Measurements from ENCODE around the gene HECA.
A peak's percentile ranks its signal among the peaks of the same experiment; 100 is the strongest.
"Not testable (repeated sequence)": the region's sequence is repeated elsewhere in the genome, so short reads cannot be mapped to it uniquely, and the experiment has no call there.

The HECA gene

DNA sequence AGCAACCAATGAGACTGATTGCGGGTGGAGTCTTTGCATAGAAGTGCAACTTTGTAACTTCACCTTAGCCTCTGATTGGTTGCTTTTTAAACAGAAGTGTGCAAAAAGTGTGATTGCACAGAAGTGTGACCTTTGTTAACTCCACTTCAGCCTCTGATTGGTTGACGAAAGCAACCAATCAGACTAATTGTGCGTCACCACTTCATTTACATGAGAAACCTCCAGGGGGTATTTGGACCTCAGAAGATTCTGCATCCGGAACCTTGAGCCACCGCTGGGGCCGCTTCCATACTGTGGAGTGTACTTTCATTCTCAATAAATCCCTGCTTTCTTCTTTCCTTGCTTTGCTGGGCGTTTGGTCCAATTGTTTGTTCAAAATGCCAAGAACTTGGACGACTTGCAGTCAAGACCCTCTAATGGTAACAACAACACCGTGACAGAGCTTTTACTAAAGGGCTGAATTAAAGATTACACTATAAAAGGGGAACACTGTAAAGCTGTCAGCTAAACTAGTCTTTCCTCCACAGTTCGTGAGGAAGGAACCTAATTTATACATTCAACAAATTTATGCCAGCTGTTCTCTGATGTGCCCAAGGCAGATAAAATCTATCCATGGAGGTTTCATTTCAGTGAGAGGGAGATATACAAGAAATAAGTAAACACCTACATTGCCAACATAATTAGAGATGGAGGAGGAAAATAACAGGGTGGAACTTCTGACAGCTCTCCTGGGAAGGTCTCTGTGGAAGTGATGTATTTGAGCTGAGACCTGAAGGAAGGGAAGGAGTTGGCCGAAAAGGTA, 1.4 kb upstream of the HECA start:
- peaks cover 56% of the 10 kb centered on the region for H3K4me1 ChIP-seq
- H3K27me3 ChIP-seq = no peaks in the 10 kb centered on the region
- H3K4me2 ChIP-seq = peak overlapping the region; percentile 86
- H3K9me3 ChIP-seq = no peaks in the 10 kb centered on the region
- no peak overlapping the region for H3K9ac ChIP-seq
- no peak overlapping the region for H3K27ac ChIP-seq
- H3K4me3 ChIP-seq = no peak overlapping the region
- no peak for TF ChIP-seq Cebpa-rat (IDR thresholded peaks at IDR 0.05)
- H3K36me3 ChIP-seq = no peaks in the 10 kb centered on the region
- peaks cover 23% of the 10 kb centered on the region for H4K20me1 ChIP-seq

- H3K4me1 ChIP-seq = peaks cover 57% of the 10 kb centered on the region
- no peaks in the 10 kb centered on the region for H3K9me3 ChIP-seq
- H3K36me3 ChIP-seq = no peaks in the 10 kb centered on the region
- no peak for TF ChIP-seq Cebpa-rat (IDR thresholded peaks at IDR 0.05)
- no peak overlapping the region for H3K27ac ChIP-seq
- no peak overlapping the region for H3K4me3 ChIP-seq
- H3K4me2 ChIP-seq = peak overlapping the region; percentile 86
- H4K20me1 ChIP-seq = peaks cover 29% of the 10 kb centered on the region
- no peak overlapping the region for H3K9ac ChIP-seq
- H3K27me3 ChIP-seq = no peaks in the 10 kb centered on the region
Measured at GRCh38 chr6:139134064-139134395, 850 bp upstream of the HECA start.

- no peak for TF ChIP-seq Cebpa-rat (IDR thresholded peaks at IDR 0.05)
- Histone ChIP-seq H3K27ac (peak overlapping the region; percentile 92), H3K9me3 (no peaks in the 10 kb centered on the region), H3K27me3 (no peaks in the 10 kb centered on the region), H3K4me3 (peak overlapping the region; percentile 94), H3K36me3 (peaks cover 14% of the 10 kb centered on the region; the same call in 1 of the 2 replicates), H3K4me2 (peak overlapping the region; percentile 86), H3K4me1 (peaks cover 57% of the 10 kb centered on the region), H3K9ac (peak overlapping the region; percentile 94), H4K20me1 (peaks cover 47% of the 10 kb centered on the region)
Measured at GRCh38 chr6:139135578-139136545, 982 bp downstream of the HECA start.

DNA sequence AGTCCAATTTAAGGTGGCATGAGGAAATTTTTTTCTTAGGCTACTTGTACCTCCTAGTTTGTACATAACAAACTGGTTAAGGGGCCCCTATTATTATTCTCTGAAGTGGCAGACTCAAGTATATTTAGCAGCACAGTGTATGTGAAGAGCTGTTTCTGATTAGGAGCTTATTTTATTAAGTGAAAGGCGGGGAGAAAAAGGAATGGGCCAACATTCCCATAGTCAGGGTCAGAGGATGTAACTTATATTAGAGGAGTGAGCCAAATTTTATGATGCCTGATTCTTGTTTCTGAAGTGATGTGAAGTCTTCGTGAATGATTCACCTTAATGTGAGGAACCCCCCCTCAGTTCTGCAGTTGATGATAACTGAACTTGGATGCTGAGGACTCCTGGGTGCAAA, 2.8 kb downstream of the HECA start:
- no peak for TF ChIP-seq Cebpa-rat (IDR thresholded peaks at IDR 0.05)
- no peak overlapping the region for H3K27ac ChIP-seq
- peaks cover 4% of the 10 kb centered on the region; the same call in 1 of the 2 replicates for H3K9me3 ChIP-seq
- H3K4me3 ChIP-seq = peak overlapping the region; percentile 94
- no peaks in the 10 kb centered on the region for H3K27me3 ChIP-seq
- H3K9ac ChIP-seq = 0 out of 2 replicates have a peak overlapping the region, but pooled peaks have one; percentile 18
- peaks cover 41% of the 10 kb centered on the region for H3K4me1 ChIP-seq
- H3K36me3 ChIP-seq = peaks cover 28% of the 10 kb centered on the region
- H3K4me2 ChIP-seq = peak overlapping the region; percentile 86
- H4K20me1 ChIP-seq = peaks cover 64% of the 10 kb centered on the region

- H3K4me3 ChIP-seq, H3K27ac ChIP-seq, H3K4me2 ChIP-seq, H3K9ac ChIP-seq, H3K9me3 ChIP-seq, H3K27me3 ChIP-seq: not testable (repeated sequence)
- peaks cover 95% of the 10 kb centered on the region for H4K20me1 ChIP-seq
- H3K36me3 ChIP-seq = peaks cover 32% of the 10 kb centered on the region
- peaks cover 32% of the 10 kb centered on the region for H3K4me1 ChIP-seq
Measured at GRCh38 chr6:139140854-139141253, 6.0 kb downstream of the HECA start.

GRCh38 chr6:139142262-139142661, 7.4 kb downstream of the HECA start:
- Histone ChIP-seq H3K36me3 (peaks cover 34% of the 10 kb centered on the region), H3K9me3 (peaks cover 4% of the 10 kb centered on the region; the same call in 1 of the 2 replicates), H3K4me3 (no peak overlapping the region), H3K27ac (no peak overlapping the region), H3K9ac (no peak overlapping the region), H3K4me2 (no peak overlapping the region), H4K20me1 (peaks cover 99% of the 10 kb centered on the region), H3K4me1 (peaks cover 23% of the 10 kb centered on the region), H3K27me3 (no peaks in the 10 kb centered on the region)
- TF ChIP-seq Cebpa-rat (IDR thresholded peaks at IDR 0.05) = no peak

DNA sequence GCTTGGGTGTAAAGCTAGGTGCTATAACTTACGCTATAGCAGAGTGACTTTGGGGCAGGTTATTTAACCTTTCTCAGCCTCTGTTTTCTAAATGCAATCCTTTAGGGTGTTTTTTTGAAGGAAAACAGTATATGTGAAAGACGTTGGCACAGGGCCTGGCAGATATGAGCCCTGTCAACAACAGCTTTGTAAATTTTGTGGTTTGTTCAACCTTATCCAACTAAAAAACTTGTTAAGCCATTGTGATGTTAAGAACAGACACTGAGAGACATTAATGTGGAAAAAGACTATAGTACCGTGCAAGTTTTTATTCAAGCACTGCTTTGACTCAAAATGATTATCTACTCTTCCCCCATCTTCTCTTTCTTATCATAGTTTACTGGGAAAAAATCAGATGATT, 8.2 kb downstream of the HECA start:
- Histone ChIP-seq H3K4me2 (no peak overlapping the region), H3K27me3 (no peaks in the 10 kb centered on the region), H3K4me1 (peaks cover 16% of the 10 kb centered on the region), H3K36me3 (peaks cover 34% of the 10 kb centered on the region), H3K9me3 (peaks cover 4% of the 10 kb centered on the region; the same call in 1 of the 2 replicates), H4K20me1 (peaks cover 99% of the 10 kb centered on the region), H3K9ac (no peak overlapping the region), H3K27ac (no peak overlapping the region), H3K4me3 (no peak overlapping the region)
- TF ChIP-seq Cebpa-rat (IDR thresholded peaks at IDR 0.05) = no peak

GRCh38 chr6:139144490-139145085, 9.7 kb downstream of the HECA start:
- Histone ChIP-seq H3K36me3 (peaks cover 30% of the 10 kb centered on the region), H4K20me1 (peaks cover 99% of the 10 kb centered on the region), H3K9ac (no peak overlapping the region), H3K4me1 (peaks cover 27% of the 10 kb centered on the region), H3K27ac (no peak overlapping the region), H3K4me2 (peak overlapping the region; percentile 23; the same call in 1 of the 2 replicates), H3K4me3 (no peak overlapping the region), H3K9me3 (peaks cover 4% of the 10 kb centered on the region; the same call in 1 of the 2 replicates), H3K27me3 (no peaks in the 10 kb centered on the region)
- no peak for TF ChIP-seq Cebpa-rat (IDR thresholded peaks at IDR 0.05)

DNA sequence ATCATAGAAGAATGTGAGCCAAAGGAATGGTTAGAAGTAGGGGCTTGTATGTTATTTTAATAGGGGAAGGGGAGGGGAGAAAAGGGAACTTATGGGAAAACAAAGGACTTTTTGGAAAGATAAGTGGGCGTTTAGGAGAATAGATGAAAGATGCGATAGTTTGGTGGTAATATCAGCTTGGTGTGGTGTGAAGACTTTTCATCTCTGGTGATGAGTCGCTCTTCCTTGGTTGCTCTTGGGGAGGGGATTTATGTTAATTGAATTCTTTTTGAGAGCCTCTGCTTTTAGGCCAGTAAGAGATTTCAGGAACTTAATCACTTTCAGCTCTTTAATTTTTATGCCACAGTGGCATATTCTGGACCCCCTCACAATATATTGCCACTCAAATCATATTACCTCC, 10.8 kb downstream of the HECA start:
- H3K4me3 ChIP-seq = no peak overlapping the region

More for the DNA sequence above, 10.8 kb downstream of the HECA start:
- no peak for TF ChIP-seq Cebpa-rat (IDR thresholded peaks at IDR 0.05)
- H4K20me1 ChIP-seq = peaks cover 97% of the 10 kb centered on the region
- no peak overlapping the region for H3K4me2 ChIP-seq
- H3K27ac ChIP-seq = no peak overlapping the region
- peaks cover 31% of the 10 kb centered on the region for H3K4me1 ChIP-seq
- H3K27me3 ChIP-seq = no peaks in the 10 kb centered on the region
- H3K9me3 ChIP-seq = peaks cover 4% of the 10 kb centered on the region; the same call in 1 of the 2 replicates
- peaks cover 22% of the 10 kb centered on the region for H3K36me3 ChIP-seq
- H3K9ac ChIP-seq = no peak overlapping the region

All from BLaER1 (cell line).